Central memory CD8-positive, alpha-beta T cell (primary cell): ENCODE results near the gene BTBD6.

Experiments used
- ATAC-seq: fragments of 150-1000 bp; cut with Tn5 transposase; replicated peaks from 2 replicates; pipeline ENCODE4 v1.10.0; 2022; ENCODE audit warnings: mild to moderate bottlenecking, moderate FRiP score, moderate number of reproducible peaks; ENCODE audit not compliant: poor library complexity, severe bottlenecking; ENCODE audit errors: extremely low read depth
- DNase-seq, 2 donors: peaks; one replicate each; pipeline ENCODE4 v3.0.0; 2021; ENCODE audit warnings: low spot score in 2 of 2
- H3K27ac Mint-ChIP-seq: one replicate; pipeline ENCODE4 v1.8.0; 2022; ENCODE audit warnings: low read depth, mild to moderate bottlenecking, moderate library complexity, mixed read lengths
- H3K27me3 Mint-ChIP-seq: one replicate; pipeline ENCODE4 v1.8.0; 2022; ENCODE audit warnings: mixed read lengths
- H3K36me3 Mint-ChIP-seq: one replicate; pipeline ENCODE4 v1.8.0; 2022; ENCODE audit warnings: mild to moderate bottlenecking, moderate library complexity, mixed read lengths; ENCODE audit not compliant: insufficient read depth
- H3K4me1 Mint-ChIP-seq: one replicate; pipeline ENCODE4 v1.8.0; 2022; ENCODE audit warnings: mixed read lengths
- H3K4me3 Mint-ChIP-seq: one replicate; pipeline ENCODE4 v1.8.0; 2022; ENCODE audit warnings: mild to moderate bottlenecking, moderate library complexity, mixed read lengths
- H3K9me3 Mint-ChIP-seq: one replicate; pipeline ENCODE4 v1.8.0; 2022; ENCODE audit warnings: mixed read lengths

Gene BTBD6

GRCh38 chr14:105224845-105225570 lies 23.3 kb upstream of the BTBD6 start:
- no peak for DNase-seq
- Mint-ChIP-seq H3K36me3 (peaks cover 13% of the 10 kb centered on the region), H3K27me3 (no peaks in the 10 kb centered on the region), H3K4me1 (no peaks in the 10 kb centered on the region), H3K4me3 (no peak overlapping the region), H3K27ac (no peak overlapping the region), H3K9me3 (no peaks in the 10 kb centered on the region)
- ATAC-seq: no peak

GRCh38 chr14:105226198-105226597 lies 22.1 kb upstream of the BTBD6 start:
- Mint-ChIP-seq H3K4me1 (no peaks in the 10 kb centered on the region), H3K27me3 (no peaks in the 10 kb centered on the region), H3K36me3 (peaks cover 10% of the 10 kb centered on the region), H3K9me3 (no peaks in the 10 kb centered on the region), H3K4me3 (no peak overlapping the region), H3K27ac (no peak overlapping the region)
- DNase-seq (no peak), ATAC-seq (no peak)

GRCh38 chr14:105227346-105227745 lies 21.0 kb upstream of the BTBD6 start:
- no peaks in the 10 kb centered on the region for H3K27me3 Mint-ChIP-seq
- H3K4me3 Mint-ChIP-seq: no peak overlapping the region
- DNase-seq (no peak), ATAC-seq (no peak)
- no peak overlapping the region for H3K27ac Mint-ChIP-seq
- no peaks in the 10 kb centered on the region for H3K9me3 Mint-ChIP-seq
- H3K4me1 Mint-ChIP-seq: no peaks in the 10 kb centered on the region
- H3K36me3 Mint-ChIP-seq: peaks cover 7% of the 10 kb centered on the region

GRCh38 chr14:105228562-105228961 lies 19.8 kb upstream of the BTBD6 start:
- ATAC-seq (no peak), DNase-seq (no peak)
- Mint-ChIP-seq H3K36me3 (peaks cover 3% of the 10 kb centered on the region), H3K27me3 (no peaks in the 10 kb centered on the region), H3K9me3 (no peaks in the 10 kb centered on the region), H3K4me1 (no peaks in the 10 kb centered on the region), H3K27ac (no peak overlapping the region), H3K4me3 (no peak overlapping the region)

GRCh38 chr14:105229099-105229655 lies 19.2 kb upstream of the BTBD6 start:
- DNase-seq (no peak), ATAC-seq (no peak)
- Mint-ChIP-seq H3K4me1 (no peaks in the 10 kb centered on the region), H3K4me3 (no peak overlapping the region), H3K27ac (no peak overlapping the region), H3K36me3 (peaks cover 3% of the 10 kb centered on the region), H3K27me3 (no peaks in the 10 kb centered on the region), H3K9me3 (no peaks in the 10 kb centered on the region)

- no peak for DNase-seq
- Mint-ChIP-seq H3K27me3 (no peaks in the 10 kb centered on the region), H3K27ac (no peak overlapping the region), H3K4me1 (peaks cover 7% of the 10 kb centered on the region), H3K36me3 (peaks cover 10% of the 10 kb centered on the region), H3K4me3 (no peak overlapping the region), H3K9me3 (no peaks in the 10 kb centered on the region)
- ATAC-seq: no peak
Observed at GRCh38 chr14:105240811-105241576, 7.3 kb upstream of the BTBD6 start.

GRCh38 chr14:105241641-105242040 lies 6.7 kb upstream of the BTBD6 start:
- Mint-ChIP-seq H3K36me3 (peaks cover 10% of the 10 kb centered on the region), H3K27me3 (no peaks in the 10 kb centered on the region), H3K4me3 (no peak overlapping the region), H3K27ac (no peak overlapping the region), H3K4me1 (peaks cover 8% of the 10 kb centered on the region), H3K9me3 (no peaks in the 10 kb centered on the region)
- no peak for ATAC-seq
- DNase-seq: no peak

- ATAC-seq: no peak
- Mint-ChIP-seq H3K27me3 (no peaks in the 10 kb centered on the region), H3K4me3 (no peak overlapping the region), H3K36me3 (peaks cover 14% of the 10 kb centered on the region), H3K9me3 (no peaks in the 10 kb centered on the region), H3K4me1 (peaks cover 20% of the 10 kb centered on the region), H3K27ac (no peak overlapping the region)
- DNase-seq: no peak
Observed at GRCh38 chr14:105244334-105244733, 4.0 kb upstream of the BTBD6 start.

- H3K27ac Mint-ChIP-seq: no peak overlapping the region
- no peak for ATAC-seq
- no peaks in the 10 kb centered on the region for H3K27me3 Mint-ChIP-seq
- peak overlapping the region; percentile 73 for H3K4me3 Mint-ChIP-seq
- peaks cover 33% of the 10 kb centered on the region for H3K4me1 Mint-ChIP-seq
- peaks cover 21% of the 10 kb centered on the region for H3K36me3 Mint-ChIP-seq
- DNase-seq: no peak
- no peaks in the 10 kb centered on the region for H3K9me3 Mint-ChIP-seq
Observed at GRCh38 chr14:105247026-105247425, 1.3 kb upstream of the BTBD6 start.

- peaks cover 33% of the 10 kb centered on the region for H3K4me1 Mint-ChIP-seq
- H3K9me3 Mint-ChIP-seq: no peaks in the 10 kb centered on the region
- peak overlapping the region; percentile 41 for H3K27ac Mint-ChIP-seq
- no peaks in the 10 kb centered on the region for H3K27me3 Mint-ChIP-seq
- DNase-seq (no peak), ATAC-seq (peak; percentile 4)
- H3K4me3 Mint-ChIP-seq: peak overlapping the region; percentile 73
- peaks cover 20% of the 10 kb centered on the region for H3K36me3 Mint-ChIP-seq
Observed at GRCh38 chr14:105247715-105248367, 492 bp upstream of the BTBD6 start.

GRCh38 chr14:105249182-105250007 lies 1.1 kb downstream of the BTBD6 start:
- no peaks in the 10 kb centered on the region for H3K27me3 Mint-ChIP-seq
- DNase-seq: no peak
- H3K9me3 Mint-ChIP-seq: no peaks in the 10 kb centered on the region
- peak overlapping the region; percentile 73 for H3K4me3 Mint-ChIP-seq
- peak overlapping the region; percentile 59 for H3K27ac Mint-ChIP-seq
- peaks cover 38% of the 10 kb centered on the region for H3K4me1 Mint-ChIP-seq
- peaks cover 20% of the 10 kb centered on the region for H3K36me3 Mint-ChIP-seq
- ATAC-seq: no peak

- peak overlapping the region; percentile 73 for H3K4me3 Mint-ChIP-seq
Observed at GRCh38 chr14:105250008-105250366, 1.7 kb downstream of the BTBD6 start.

More at GRCh38 chr14:105250008-105250366, 1.7 kb downstream of the BTBD6 start:
- no peak for ATAC-seq
- DNase-seq: no peak
- peaks cover 38% of the 10 kb centered on the region for H3K4me1 Mint-ChIP-seq
- H3K27me3 Mint-ChIP-seq: no peaks in the 10 kb centered on the region
- no peaks in the 10 kb centered on the region for H3K9me3 Mint-ChIP-seq
- H3K36me3 Mint-ChIP-seq: peaks cover 20% of the 10 kb centered on the region
- H3K27ac Mint-ChIP-seq: peak overlapping the region; percentile 59
